ENCODE results near the gene CXADR. TPM values are rescaled to one million over a fixed set of nuclear protein-coding genes. Genes with fewer than 3 reads are reported as not detected.
A peak's percentile ranks its signal among the peaks of the same experiment; 100 is the strongest.

CXADR gene
- total RNA-seq, 1 donor from 2014 or later = 0.16 TPM

DNA sequence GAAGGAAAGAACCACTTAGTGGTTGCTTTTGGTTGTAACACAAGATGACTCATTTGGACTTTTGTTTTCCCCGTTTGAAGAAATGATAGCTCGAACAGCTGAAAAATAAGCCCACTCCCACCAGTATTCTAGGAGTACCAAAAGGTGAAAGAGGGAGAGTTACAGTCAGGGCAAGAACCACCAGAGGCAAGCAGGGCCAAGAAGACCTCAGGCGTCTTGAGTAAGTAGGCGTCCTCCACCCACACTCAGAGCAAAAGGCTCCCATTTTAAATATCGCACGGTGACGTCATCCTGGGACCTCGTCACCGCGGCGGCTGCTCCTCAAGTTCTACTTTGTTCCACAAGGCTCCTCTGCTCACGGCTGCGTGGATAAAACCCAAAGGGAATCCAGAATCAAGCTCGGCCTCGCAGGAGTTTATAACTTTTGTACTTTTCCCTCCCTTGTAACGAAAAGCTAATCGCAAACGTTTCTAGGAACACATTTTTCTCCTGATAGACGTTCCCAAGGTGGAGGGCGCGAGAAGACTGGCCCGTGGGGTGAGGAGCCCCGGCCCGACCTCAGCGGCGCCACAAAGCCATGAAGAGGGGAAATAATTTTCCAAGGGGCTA is 98.7 kb downstream of the CXADR start:
- Mint-ChIP-seq H3K9me3 (no peaks in the 10 kb centered on the region), H3K36me3 (ENCODE audit: low read depth) (peaks cover 36% of the 10 kb centered on the region), H3K27ac (peak overlapping the region; percentile 96), H3K27me3 (no peaks in the 10 kb centered on the region), H3K4me1 (peaks cover 46% of the 10 kb centered on the region), H3K4me3 (peak overlapping the region; percentile 84)
- intact Hi-C loops (cut with micrococcal nuclease) = loop anchor here (1.0 to 5.0 kb wide), 5 partner anchors 99 to 1879 kb away; partner anchors contain the start of genes C21orf91 and CXADR
- peak; percentile 94 for DNase-seq

DNA sequence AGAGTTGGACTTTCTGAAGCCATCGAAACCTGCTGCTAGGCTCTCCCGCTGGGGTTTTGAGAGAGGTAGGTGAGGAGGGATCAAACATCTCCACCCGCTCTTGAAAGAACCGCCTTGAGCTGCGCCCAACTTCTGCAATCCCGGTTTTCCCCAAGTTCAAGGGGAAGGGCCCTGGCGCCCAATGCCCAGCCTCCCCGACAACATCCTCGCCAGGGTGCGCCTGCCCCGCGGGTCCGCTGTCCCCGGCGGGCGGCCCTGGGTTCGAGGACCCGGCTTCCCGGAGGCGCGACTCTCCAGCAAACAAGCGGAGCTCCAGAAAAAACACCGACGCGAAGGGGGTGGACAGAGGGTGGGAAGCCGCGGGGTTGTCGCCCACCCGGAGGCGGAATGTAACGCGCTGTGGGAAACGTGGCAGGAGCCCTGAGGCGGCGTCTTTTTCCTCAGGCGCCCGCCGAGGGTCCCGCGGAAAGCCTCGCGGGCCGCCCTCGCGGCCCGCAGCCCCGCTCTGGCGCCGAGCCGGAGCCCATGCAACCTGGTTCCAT is 99.3 kb downstream of the CXADR start:
- DNase-seq = peak; percentile 77
- H3K27me3 Mint-ChIP-seq = no peaks in the 10 kb centered on the region
- peaks cover 50% of the 10 kb centered on the region for H3K4me1 Mint-ChIP-seq
- peak overlapping the region; percentile 96 for H3K27ac Mint-ChIP-seq
- peak overlapping the region; percentile 84 for H3K4me3 Mint-ChIP-seq
- peaks cover 34% of the 10 kb centered on the region for H3K36me3 Mint-ChIP-seq (ENCODE audit: low read depth)
- H3K9me3 Mint-ChIP-seq = no peaks in the 10 kb centered on the region
- intact Hi-C loops (cut with micrococcal nuclease) = loop anchor here (1.0 to 5.0 kb wide), 3 partner anchors 120 to 1880 kb away; partner anchors contain the start of gene C21orf91

DNA sequence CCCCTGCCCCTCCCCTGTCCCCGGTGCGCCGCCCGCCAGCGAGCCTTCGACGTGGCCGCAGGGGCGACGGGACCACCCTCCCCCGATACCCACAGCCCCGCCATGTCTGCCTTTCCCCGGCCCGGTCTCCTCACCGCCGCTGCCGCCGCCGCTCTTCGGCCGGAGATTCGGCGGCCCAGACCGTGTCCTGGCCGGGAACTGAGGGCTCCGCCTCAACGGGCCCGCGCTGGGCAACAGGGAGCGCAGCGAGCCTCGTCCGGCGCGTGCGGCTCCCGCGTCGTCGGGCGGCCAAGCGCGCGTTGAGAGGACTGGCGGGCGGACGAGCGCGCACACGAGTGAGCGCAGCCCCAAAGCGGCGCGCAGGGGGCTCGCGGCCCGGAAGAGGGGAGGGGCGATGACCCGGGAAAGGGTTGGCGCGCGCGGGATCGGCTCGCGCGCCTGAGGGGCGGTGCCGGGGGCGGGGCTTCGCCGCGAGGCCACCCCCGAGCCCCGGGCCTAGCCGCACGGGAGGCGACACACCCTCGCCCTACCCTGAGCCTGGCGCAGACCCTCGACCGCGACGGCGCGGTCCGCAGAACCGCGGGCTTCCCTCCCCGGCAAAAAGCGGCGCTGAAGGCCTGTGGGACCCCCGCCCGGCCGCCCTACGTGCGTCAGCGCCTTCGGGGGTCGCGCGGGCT is 99.9 kb downstream of the CXADR start, which contains the start of gene BTG3:
Gene BTG3, minus strand, starts transcription at position 337 of the 677 bp plus-strand sequence. CDS start 3,757 bp downstream, outside the sequence.
- Mint-ChIP-seq H3K36me3 (ENCODE audit: low read depth) (peaks cover 29% of the 10 kb centered on the region), H3K4me3 (peak within 1 kb of the TSS; percentile 84), H3K9me3 (no peaks in the 10 kb centered on the region), H3K4me1 (peaks cover 45% of the 10 kb centered on the region), H3K27me3 (no peaks in the 10 kb centered on the region), H3K27ac (peak within 1 kb of the TSS; percentile 96)
- intact Hi-C loops (cut with micrococcal nuclease) = loop anchor here (1.0 to 5.0 kb wide), 3 partner anchors 120 to 1880 kb away; partner anchors contain the start of gene C21orf91
- DNase-seq = peak; percentile 96

DNA sequence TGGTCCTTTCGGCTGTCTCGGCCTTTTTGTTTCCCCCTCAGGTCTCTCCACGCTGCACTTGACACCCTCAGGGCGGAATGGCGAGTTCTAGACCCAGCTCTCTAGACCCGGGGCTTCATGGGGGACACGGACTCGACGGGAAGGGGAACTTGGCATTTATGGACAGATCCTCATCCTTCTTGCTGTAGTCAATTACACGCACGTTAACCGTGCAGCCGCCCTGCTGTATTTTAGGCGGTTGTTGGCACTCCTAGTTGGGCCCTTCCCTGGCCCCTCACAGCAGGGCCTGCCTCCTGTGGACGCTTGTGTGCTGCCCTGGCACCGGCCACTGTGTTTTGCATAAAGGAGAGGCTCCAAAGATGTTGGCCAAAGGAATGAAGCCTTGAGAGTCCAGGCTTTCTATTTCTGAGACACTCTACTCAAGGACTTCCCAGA is 100.4 kb downstream of the CXADR start:
- H3K36me3 Mint-ChIP-seq (ENCODE audit: low read depth) = peaks cover 24% of the 10 kb centered on the region
- no peaks in the 10 kb centered on the region for H3K27me3 Mint-ChIP-seq
- peak overlapping the region; percentile 80 for H3K4me3 Mint-ChIP-seq
- no peaks in the 10 kb centered on the region for H3K9me3 Mint-ChIP-seq
- no peak for DNase-seq
- H3K27ac Mint-ChIP-seq = peak overlapping the region; percentile 81
- peaks cover 40% of the 10 kb centered on the region for H3K4me1 Mint-ChIP-seq
- intact Hi-C loops (cut with micrococcal nuclease) = loop anchor here (5.0 kb wide), 2 partner anchors 121 to 1881 kb away; no protein-coding TSS in a partner anchor

DNA sequence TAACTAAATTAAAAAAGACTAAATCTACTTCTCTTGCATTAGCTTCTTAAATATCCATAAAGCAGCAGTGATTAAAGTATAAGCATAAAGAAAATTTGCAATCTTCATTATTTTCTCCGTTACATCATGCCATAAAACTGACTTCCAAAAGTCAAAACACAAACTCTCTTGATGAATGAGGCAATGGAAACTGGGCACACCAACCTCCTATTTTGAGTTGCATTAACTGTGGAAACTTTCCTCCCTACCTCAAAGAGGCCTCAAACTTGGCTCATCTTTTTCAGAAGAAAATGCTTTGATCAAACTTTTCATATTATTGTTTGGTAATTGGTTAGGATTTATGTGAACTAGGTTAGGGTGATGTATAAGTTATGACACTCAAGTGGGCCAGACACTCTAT is 104.0 kb downstream of the CXADR start:
- intact Hi-C loops (cut with micrococcal nuclease) = no loop called here
- H3K27me3 Mint-ChIP-seq = peaks cover 3% of the 10 kb centered on the region
- H3K36me3 Mint-ChIP-seq (ENCODE audit: low read depth) = no peaks in the 10 kb centered on the region
- no peaks in the 10 kb centered on the region for H3K9me3 Mint-ChIP-seq
- peaks cover 17% of the 10 kb centered on the region for H3K4me1 Mint-ChIP-seq
- H3K4me3 Mint-ChIP-seq = no peak overlapping the region
- H3K27ac Mint-ChIP-seq = peak overlapping the region; percentile 4
- peak; percentile 23 for DNase-seq

DNA sequence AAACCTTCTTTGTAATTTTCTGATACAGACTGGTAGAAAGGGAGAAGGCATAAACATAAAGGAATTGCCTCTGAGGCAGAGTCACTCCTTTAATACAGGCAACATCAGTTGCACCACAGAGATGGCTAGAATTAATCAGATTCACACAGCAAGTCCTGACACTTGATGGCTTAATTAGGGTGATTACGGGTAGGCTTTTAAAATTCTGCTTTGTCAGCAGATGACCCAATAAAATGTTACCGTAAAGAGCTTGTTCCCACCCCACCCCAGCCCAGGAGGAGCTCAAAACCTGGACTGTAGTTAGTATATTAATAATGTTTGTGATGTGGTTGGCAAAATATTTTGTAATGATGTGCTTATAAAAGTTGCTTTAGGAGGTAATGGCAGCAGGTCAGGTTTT is 109.2 kb downstream of the CXADR start:
- intact Hi-C loops (cut with micrococcal nuclease) = no loop called here

DNA sequence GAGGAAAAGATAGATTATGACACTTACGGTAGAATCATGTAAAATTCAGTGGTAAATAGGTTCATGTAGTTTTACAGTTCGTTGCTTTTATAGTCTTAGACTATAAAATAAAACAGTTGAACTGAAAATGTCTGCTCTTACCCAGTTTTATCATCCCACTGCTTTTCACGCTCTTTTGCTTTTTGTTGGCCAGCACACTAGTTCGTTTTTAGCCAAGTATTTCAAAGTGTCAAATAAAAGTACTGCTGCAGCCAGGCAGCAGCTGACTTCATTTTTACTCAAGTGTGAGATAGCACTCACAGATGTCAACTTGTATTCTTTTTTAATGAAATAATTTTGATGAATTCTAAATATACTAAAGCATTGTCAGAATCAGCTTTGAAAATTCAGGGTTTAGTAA is 118.4 kb downstream of the CXADR start:
- peaks cover 5% of the 10 kb centered on the region for H3K27me3 Mint-ChIP-seq
- no peak overlapping the region for H3K27ac Mint-ChIP-seq
- H3K4me1 Mint-ChIP-seq = no peaks in the 10 kb centered on the region
- peaks cover 4% of the 10 kb centered on the region for H3K9me3 Mint-ChIP-seq
- no peak for DNase-seq
- no peak overlapping the region for H3K4me3 Mint-ChIP-seq
- intact Hi-C loops (cut with micrococcal nuclease) = no loop called here
- H3K36me3 Mint-ChIP-seq (ENCODE audit: low read depth) = no peaks in the 10 kb centered on the region

More for the DNA sequence above, 109.2 kb downstream of the CXADR start:
- no peaks in the 10 kb centered on the region for H3K9me3 Mint-ChIP-seq
- no peak overlapping the region for H3K4me3 Mint-ChIP-seq
- peak; percentile 20 for DNase-seq
- peaks cover under 1% of the 10 kb centered on the region for H3K4me1 Mint-ChIP-seq
- no peaks in the 10 kb centered on the region for H3K36me3 Mint-ChIP-seq (ENCODE audit: low read depth)
- H3K27me3 Mint-ChIP-seq = peaks cover 32% of the 10 kb centered on the region
- no peak overlapping the region for H3K27ac Mint-ChIP-seq

GRCh38 chr21:17636711-17637110 is 123.9 kb downstream of the CXADR start:
- Mint-ChIP-seq H3K27me3 (peaks cover 3% of the 10 kb centered on the region), H3K9me3 (no peaks in the 10 kb centered on the region), H3K27ac (no peak overlapping the region), H3K4me3 (no peak overlapping the region), H3K4me1 (no peaks in the 10 kb centered on the region), H3K36me3 (ENCODE audit: low read depth) (no peaks in the 10 kb centered on the region)
- no peak for DNase-seq
- intact Hi-C loops (cut with micrococcal nuclease) = no loop called here

GRCh38 chr21:17640821-17641220 is 128.0 kb downstream of the CXADR start:
- H3K4me1 Mint-ChIP-seq = peaks cover 2% of the 10 kb centered on the region

More at GRCh38 chr21:17640821-17641220, 128.0 kb downstream of the CXADR start:
- no peaks in the 10 kb centered on the region for H3K27me3 Mint-ChIP-seq
- H3K4me3 Mint-ChIP-seq = no peak overlapping the region
- H3K27ac Mint-ChIP-seq = no peak overlapping the region
- peaks cover 3% of the 10 kb centered on the region for H3K9me3 Mint-ChIP-seq
- no peak for DNase-seq
- no peaks in the 10 kb centered on the region for H3K36me3 Mint-ChIP-seq (ENCODE audit: low read depth)
- intact Hi-C loops (cut with micrococcal nuclease) = no loop called here

Other genes with a start within 250 kb of the CXADR start
- 74.4 and 80.5 TPM in 2 replicates for gene BTG3, start 99.9 kb downstream of the CXADR start, total RNA-seq

Measured in activated CD4-positive, alpha-beta T cell treated with anti-CD3 and anti-CD28 coated beads, Interleukin-2, amount 10 ng/mL, durations not matched to agents 24 days and 14 days (primary cell).